ENCODE measurements around the gene TBC1D1.

TBC1D1 gene

DNA sequence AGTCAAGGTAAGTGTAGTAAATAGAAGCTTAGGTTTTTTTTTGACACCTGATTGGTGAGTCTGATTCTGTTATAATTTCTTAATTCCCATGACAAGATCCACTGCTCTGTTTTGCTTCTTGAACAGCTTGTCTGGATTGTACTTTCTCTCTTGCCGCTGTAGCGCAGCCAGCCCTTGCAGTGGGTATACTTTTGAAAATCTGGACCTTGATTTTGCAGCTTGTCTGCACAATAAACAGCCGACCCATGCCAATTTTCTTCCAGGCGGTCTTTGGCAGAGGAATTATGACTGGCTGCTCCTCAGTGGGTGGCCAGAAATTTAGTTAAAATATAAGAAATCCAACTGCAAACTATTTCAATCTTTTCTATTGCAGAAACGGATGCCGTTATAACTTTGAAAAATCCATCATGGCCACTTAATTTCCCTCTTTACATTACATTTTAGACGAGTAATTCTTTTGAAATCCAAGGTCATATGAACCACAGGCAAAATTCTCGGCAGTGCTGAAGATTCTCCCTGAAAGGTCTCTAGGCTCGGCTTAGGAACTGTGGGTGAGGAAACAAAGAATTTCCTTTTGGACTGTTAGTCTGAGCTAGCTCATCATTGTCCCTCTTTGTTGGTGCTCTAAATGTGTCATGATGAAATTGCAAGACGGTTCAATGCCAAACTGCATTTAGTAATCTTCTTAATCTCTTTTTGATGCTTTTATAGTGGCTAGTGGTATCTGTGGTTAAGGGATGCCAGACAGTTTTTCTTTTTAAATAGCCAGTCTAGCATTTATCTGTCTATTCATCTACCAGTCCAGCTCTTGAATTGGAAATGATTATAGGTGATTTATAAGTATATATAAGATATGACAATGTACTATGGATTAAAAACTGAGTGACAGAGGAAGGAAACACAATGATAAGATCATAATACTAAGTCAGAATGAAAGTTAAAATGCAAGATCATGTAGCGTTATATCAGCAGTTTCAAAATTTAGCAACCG lies 37.8 kb downstream of the TBC1D1 start:
- no peak for DNase-seq

DNA sequence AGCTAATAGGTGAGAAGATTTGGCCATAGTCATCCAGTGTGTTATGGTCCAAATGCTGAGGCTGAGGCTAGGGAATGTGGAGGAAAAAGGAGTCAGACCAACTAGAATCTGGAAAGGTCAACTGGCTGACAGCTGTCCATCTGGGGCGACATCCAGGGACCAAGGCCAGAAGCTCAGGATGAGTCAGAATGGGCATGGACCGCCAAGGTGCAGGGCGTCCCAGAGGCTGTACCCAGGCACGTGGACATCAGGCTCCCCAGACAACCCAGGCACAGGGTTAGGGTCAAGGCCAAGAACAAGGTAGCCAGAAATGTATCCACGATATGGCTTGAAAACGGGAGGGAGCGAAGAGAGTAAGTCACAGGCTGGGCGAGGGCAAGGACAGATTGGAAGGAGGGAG lies 43.2 kb downstream of the TBC1D1 start:
- DNase-seq, result no peak

DNA sequence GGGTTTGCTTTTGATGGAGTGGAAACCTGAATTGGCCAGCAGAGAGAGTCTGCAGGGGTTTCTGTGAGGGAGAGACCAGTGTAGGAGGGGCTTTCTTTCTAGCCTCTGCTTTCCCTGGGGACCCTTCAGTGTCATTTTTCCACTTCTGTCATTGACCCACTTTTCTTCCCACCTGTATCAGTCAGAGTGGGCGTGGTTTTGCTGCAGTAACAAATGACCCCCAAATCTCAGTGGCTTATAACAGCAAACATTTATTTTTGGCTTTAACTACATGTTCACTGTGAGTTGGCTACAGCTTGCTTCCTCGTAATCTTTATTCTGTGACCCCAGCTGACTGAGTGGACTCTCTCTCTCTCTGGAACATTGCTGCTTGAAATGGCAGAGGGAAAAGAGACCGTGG lies 43.7 kb downstream of the TBC1D1 start:
- DNase-seq, result no peak

DNA sequence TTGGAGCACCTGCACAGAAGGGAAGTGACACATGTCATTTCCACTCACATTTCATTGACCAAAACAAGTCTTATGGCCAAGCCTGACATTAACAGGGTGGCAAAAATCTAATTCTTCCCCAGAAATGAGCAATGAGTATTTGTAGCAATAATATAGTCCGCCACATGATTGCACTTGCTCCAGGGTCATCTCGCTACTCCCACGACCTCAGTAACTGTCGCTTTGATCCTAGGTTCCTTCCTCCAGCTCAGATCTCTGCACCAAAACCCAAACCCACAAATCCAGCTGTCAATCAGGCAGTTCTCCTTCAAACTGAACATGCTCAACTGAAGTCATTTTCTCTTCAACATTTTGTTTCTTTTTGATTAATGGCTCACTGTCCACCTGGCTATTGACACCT lies 44.1 kb downstream of the TBC1D1 start:
- no peak for DNase-seq

DNA sequence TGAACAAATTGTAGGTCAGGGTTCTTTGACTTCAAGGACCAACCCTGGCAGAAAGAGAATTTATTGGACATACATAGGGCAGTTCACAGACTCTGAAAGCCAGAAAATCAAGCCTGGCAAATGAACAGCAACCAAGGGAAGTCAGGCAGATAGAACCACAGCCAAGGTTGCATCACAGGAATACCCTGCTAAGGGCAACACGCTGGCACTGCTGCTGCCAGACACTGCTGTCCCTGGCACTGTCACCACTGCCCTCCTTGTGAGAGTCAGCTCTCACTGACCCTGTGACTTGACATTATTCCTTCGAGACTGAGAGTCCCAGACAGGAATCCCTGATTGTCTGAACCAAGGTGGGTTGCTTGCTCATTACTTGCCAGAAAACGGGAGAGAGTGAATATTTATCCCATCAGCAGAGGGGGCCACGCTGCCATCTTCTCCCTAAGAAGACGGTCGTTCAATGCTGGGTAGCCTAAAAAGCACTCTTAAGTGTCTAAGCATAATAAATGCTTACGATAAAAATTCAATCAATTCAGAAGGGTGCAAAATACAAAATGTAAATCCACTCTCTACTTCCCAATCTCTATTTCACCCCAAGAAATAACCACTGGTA lies 46.1 kb downstream of the TBC1D1 start:
- no peak for DNase-seq

DNA sequence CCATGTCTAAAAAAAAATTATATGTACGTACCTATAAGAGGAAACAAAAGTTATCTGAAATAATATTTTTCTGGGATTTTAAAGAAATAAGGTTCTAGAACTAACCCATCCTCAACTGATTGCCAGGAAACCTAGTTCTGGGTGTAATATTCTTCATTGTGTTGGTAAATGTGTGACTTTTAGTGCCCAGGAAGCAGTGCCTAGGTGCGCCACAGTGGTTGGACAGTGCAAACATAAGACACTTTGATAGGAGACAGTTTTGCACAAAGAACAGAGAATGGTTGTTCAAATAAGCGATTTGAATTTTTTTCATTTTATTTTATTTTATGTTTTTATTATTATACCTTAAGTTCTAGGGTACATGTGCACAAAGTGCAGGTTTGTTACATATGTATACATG lies 47.3 kb downstream of the TBC1D1 start:
- DNase-seq, result no peak

DNA sequence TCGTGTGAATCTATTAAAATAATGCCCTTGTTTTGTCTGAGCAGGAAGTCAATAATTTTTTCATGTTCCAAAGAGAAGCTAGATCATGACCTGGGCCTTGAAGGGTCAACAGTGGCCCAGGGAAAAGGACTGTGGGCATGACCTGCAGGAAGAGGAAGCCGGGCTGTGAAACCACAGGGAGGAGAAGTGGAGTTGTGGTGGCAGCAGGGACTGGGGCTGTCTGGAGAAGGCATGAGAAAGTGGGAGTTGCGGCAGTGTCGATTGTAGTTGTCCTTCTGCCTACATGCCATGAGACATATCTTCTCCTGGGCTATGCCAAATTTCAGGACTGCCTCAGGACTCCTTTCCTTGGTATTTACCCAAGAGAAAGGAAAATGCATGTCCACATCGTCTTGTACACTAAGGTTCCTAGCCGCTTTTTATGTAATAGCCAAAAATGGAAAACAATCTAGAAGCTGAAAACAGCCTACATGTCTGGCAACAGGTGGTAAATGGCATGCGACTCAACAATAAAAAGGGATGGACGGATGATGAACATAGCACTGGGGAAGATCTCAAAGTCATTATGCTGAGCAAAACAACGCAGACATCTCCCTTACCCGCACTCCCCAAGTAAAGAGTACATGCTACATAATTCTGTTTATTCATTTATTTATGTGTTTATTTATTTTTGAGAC lies 55.8 kb downstream of the TBC1D1 start:
- no peak for DNase-seq

DNA sequence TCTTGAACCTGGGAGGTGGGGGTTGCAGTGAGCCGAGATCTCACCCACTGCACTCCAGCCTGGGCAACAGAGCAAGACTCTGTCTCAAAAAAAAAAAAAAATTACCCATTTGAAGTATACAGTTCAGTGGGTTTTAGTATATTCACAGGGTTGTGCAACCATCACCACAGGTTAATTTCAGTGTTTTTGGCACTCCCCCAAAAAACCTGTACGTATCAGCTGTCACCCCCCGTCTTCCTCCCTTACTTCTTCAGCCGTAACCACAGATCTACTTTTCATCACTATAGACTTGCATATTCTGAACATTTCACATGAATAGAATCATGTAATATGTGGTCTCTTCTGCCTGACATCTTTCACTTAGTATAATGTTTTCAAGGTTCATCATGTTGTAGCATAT lies 57.7 kb downstream of the TBC1D1 start:
- no peak for DNase-seq

DNA sequence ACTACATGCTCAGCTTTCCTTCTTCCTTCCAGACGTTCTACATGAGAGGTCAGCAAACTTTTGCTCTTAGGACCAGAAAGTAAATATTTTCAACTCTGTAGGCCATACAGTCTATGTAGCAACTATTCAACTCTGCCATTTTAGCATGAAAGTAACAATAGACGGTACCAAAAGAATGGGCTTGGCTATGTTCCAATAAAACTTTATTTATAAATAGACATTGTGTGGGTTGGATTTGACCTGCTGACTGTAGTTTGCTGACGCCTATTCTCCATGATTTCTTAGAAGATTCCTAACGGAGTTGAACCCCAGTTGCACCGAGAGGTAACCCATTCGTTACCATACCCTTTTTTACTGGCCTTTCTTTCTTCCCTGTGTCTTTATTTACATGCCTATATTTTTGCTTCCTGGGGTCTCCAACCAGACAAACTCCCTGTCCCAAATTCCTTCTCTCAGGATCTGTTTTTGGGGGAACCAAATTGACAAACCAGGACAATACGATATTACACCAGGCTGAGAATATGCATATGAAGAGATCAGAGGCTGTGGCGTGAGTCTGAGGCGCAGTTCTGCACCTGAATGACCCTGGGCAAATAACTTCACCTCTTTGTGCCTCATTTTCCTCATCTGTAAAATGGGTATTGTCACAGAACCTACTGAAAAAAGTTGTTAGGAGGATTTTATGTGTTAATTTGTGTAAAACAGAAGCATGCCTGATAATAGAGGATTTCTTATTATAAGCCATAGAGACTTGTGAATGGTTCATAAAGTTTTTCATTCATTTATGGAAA lies 58.9 kb downstream of the TBC1D1 start:
- no peak for DNase-seq

DNA sequence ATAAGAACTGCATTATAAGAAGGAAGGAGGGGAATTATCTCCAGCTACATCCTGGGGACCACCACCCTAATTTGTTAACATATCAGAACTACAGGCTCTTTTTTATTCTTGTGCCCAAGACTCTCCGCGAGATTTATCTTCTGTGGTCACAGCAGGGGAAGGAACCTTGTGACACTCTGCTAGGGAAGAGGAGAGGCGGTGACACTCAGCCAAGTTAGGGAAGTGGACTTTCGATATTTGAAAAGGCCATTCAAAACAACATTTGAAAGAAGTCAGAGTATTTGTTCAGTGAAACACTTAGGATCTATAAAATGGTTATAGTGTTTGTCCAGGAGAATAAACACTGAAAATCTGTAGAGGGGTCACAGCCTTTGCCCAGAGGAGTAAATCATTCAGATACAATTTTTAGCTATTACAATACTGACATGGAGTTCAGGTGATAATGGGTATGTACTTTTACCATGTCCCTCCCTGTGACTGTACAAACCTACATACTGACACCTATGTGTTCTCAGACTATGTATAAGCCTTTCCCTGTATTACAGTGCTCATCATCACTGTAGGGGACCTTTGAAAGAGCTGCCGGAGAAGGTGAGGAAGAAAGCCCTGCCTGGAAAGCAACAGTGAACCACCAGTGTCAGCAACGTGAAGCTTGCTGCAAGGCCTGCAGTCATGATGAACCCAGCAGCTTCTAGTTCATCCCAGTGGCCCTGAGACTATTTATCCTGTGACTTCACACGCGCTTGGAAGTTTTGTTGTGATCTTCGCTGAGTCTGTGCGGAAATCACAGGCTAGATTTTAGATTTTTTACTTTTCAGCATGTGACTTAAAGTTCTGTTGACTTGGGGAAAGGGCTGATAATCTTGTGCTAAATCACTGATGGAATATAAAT lies 60.8 kb downstream of the TBC1D1 start:
- no peak for DNase-seq

DNA sequence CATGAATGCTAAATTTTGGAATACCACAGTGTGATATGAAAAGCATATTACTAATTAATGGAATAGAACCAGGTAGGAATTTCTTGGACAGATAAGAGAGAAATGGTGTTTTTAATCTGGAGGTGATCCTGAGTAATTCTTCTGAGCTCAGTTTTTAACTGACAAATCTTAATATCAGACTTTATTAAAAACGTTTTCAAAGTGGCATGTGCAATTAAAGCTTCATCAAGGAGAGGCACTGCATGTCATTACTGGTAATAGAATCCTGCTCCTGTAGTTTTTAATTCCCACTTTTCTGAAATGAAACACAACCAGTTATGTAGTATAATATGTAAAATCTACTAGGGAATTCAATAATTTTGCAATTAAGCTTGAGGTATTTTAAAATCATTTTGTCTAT lies 62.3 kb downstream of the TBC1D1 start:
- no peak for DNase-seq

DNA sequence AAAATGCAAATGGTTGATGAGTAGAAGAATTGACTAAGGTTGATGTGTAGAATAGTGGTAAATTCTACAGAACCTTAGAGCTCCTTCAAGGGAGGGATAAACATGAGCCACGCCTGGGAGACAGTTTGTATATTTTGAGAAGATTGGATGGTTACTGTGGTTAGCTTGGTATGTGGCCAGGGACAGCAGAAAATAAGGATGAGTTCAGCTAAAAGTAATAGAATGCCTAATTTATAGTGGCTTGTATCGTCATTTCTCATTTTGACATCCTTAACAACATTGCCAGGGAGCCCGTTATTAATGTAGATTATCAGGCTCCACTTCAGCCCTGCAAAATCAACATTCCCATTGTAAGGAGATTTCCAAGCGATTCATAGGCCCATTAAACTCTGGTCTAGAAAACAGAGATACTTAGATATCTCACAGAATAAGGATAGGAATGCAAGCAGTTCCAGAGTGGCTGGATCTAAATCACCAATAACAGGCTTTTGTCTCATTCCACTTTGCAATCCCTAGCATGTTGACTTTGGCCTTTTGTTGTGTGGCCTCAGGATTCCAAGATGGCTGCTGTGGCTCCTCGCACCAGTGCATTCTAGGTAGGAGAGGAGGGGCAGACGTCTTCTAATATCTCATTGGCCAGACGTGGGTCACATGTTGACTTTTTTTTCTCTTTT lies 62.9 kb downstream of the TBC1D1 start:
- peak; percentile 37 for DNase-seq

DNA sequence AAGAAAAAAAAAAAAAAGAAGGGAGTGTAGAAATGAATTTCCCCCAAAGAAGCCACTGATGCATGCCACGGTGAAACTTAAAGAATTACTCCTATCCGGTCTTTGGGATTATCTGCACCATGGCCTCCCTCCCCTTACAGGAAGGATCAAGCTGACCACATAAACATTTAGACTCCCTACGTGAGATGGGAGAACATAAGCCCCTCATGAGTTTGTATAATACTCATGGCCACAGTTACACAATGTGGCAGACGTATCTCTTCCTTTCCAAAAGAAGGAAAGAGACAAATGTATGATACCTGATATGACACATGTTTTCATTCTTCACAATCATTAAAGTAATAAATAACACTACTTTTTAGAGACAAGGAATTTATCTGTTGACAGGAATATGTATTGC lies 66.1 kb downstream of the TBC1D1 start:
- no peak for DNase-seq

DNA sequence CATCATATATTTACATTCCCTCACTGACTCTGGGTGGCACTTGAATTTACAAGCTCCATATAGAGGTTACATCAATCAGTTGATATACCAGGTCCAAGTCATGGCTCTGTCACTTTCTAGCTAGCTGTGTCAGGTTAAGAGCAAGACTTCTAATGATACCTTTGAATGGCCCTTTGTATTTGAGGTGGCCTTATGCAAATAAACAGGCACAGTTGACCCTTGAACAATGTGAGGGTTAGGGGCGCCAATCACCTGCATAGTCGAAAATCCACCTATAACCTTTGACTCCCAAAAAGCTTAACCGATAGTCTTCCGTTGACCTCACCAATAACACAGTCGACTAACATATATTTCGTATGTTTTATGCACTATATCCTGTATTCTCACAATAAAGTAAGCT lies 68.0 kb downstream of the TBC1D1 start:
- DNase-seq, result no peak

DNA sequence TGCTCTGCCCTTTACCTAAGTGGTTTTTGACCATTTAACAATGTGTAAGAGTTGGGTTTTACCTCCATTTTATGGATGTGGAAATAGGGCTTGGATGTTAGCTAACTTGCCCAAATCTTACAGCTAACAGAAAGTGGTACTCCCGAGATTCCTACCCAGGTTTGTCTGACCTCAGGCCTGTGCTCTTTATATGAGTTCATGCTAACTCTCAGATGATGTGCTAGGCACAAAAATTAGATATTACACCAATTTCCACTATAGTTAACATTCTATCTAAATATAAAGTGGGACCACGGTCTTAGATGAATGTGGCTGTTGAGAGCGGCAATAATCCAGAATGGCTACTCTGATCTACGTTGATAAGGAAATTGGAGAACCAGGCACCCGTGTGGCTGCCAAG lies 69.2 kb downstream of the TBC1D1 start, which contains the start of gene PTTG2:
TSS of gene PTTG2 (plus strand) at position 301 of the 400 bp plus-strand sequence. CDS start at position 338, 37 bp downstream.
- DNase-seq, result no peak

DNA sequence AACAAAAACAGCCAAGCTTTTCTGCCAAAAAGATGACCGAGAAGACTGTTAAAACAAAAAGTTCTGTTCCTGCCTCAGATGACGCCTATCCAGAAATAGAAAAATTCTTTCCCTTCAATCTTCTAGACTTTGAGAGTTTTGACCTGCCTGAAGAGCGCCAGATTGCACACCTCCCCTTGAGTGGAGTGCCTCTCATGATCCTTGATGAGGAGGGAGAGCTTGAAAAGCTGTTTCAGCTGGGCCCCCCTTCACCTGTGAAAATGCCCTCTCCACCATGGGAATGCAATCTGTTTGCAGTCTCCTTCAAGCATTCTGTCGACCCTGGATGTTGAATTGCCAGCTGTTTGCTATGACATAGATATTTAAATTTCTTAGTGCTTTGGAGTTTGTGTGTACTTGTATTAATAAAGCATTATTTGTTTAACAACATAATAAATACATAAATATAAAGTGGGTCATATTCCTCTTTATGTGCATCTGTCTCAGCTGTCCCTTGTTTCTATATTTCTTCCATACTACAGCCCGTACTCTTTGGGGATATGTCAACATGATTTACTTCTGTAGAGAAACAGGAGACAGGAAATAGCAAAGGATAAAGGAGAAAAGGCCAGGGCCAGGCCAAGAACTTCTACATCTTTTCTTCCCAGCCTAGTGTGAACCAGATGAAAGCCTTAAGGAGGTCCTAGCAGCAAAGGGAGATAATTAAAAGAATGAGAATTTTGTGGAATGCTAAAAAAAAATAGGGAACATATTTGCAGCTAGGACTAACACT lies 70.0 kb downstream of the TBC1D1 start:
- DNase-seq, result no peak

DNA sequence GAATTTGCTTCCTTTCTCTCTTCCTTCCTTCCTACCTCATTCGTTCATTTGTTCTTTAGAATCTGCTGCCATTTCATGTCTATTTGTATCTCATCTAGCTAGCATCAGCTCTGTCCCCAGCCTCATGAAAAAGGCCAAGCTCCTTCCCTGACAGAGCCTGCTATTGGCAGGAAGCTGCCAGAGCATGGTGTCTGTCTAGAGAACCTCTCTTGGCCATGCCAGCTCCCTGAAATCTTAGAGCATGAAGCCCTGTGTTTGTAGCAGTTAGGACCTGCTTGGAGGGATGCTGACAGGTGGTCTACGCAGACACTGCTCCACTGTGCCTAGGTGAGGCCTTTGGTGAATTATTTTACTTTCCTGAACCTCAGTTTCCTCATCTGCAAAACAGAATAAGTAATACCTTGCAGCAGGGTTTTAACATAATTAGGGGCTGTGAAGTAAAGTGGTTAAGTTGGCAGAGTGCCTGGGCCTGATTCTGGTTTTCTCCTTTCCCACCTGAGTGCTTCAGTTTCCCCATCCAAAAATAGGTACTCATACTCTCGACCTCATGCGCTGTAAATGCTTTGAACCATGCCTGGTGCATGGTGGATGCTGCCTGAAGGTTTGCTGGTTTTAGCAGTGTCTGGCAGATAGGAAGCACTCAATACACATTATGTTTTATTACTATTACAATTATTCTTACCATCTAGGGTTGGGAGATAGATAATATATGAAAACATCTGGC lies 74.0 kb downstream of the TBC1D1 start:
- no peak for DNase-seq

DNA sequence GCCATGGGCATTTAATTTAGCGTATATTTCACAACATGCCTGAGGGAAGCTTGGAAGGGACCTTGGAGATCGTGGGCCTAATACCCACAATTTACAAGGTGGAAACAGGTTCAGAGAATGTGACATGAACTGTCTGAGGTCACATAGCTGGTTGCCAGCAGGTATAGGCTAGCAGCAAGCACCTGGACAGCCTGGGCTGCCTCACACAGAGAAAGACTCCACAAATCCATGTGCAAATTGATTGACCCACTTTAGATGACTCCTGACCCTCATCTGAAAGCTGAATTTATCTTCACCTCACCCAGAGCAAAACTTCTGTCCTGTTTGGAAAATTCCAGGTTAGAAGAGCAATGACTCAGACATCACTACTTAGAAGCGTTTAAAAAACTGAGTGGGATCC lies 75.2 kb downstream of the TBC1D1 start:
- no peak for DNase-seq

DNA sequence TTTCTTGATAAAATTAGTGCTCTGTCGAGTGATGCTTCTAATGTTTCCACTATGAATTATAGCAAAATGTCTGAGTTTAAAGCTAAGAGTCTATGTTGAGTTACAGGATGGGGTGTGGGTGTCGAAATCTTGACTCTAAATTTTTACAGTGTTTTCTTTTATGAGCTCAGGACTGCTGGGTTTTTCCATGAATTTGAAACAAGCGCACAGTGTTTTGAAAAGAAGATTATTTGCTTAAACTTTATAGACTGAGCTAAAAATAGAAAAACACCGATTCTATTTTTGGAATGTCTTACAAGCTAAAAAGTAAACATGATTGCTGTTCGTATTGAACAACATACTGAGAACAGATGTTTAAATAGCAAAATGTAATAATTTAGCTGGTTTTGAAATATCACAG lies 76.9 kb downstream of the TBC1D1 start:
- no peak for DNase-seq

DNA sequence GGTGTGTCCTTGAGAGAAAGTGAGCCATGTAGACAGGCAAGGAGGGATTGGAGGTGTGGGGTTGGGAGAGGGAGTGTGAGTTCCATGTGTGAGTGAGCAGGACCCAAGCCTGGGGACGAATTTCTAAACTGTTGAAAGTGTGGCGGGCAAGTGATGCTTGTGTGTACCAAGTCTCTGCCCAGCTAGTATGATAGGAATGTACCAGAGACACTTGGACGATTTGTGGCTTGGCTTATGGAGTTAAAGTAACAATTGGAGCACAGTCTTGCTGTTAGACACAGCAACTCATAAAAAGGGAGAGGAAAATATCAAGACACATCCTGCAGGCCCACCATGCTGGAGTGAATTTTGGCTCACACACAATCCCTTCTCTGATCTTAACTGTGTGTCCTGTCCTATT lies 77.9 kb downstream of the TBC1D1 start:
- no peak for DNase-seq
